Loucy (cell line): Measurements from ENCODE around the gene ARHGAP35.

Experiments used
- EZH2phosphoT487 ChIP-seq: fragments of 200-600 bp; IDR thresholded peaks from 2 replicates; pipeline ENCODE4 v1.6.1; 2018; ENCODE audit warnings: antibody characterized with exemption, mild to moderate bottlenecking, moderate library complexity, borderline replicate concordance
- TF ChIP-seq, protein P1 (sequence below): fragments of 200-600 bp; sonication (generic); conservative IDR thresholded peaks from 2 replicates; pipeline ENCODE4 v1.5.1; 2014; ENCODE audit warnings: mild to moderate bottlenecking, antibody characterized with exemption, low read length

DNA sequence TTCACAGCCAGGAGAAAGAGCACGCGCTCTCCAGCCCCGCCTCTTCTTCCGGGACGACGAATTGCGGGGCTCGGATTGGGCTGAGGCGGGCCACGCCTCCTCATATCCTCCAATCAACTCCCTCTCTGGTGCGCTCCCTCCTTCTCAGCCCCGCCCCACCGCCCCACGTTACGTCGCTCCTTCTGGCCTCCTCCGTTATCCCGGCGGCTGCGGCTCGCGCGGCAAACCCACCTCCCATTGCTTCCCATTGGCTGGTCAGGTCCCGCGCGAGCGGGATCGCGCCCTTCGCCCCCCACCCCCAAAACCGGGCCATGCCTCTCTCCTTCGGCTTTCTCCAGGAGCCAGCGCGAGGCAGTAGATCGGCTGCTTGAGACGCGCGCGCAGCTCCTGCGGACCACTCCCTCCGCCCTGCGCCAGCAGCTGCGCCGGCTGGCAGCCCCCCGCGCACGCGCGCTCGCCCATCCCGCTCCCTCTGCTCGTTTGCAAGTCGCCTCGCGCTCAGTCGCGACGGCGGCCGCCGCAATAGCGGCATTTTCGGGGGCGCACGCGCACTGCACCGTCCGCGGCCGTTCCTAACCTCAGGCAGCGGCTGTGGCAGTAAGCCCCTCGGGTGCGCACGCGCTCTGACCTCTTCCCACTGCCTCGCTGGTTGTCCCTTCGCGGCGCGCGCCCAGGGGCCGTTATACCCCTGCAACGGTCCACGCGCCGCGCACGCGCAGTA is 512 bp upstream of the ARHGAP35 start:
- TF ChIP-seq, protein P1, sequence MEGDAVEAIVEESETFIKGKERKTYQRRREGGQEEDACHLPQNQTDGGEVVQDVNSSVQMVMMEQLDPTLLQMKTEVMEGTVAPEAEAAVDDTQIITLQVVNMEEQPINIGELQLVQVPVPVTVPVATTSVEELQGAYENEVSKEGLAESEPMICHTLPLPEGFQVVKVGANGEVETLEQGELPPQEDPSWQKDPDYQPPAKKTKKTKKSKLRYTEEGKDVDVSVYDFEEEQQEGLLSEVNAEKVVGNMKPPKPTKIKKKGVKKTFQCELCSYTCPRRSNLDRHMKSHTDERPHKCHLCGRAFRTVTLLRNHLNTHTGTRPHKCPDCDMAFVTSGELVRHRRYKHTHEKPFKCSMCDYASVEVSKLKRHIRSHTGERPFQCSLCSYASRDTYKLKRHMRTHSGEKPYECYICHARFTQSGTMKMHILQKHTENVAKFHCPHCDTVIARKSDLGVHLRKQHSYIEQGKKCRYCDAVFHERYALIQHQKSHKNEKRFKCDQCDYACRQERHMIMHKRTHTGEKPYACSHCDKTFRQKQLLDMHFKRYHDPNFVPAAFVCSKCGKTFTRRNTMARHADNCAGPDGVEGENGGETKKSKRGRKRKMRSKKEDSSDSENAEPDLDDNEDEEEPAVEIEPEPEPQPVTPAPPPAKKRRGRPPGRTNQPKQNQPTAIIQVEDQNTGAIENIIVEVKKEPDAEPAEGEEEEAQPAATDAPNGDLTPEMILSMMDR: no peak
- TF ChIP-seq EZH2phosphoT487: no peak
